H1 (cell line): ENCODE data around the gene OS9. TPM values are rescaled to one million over a fixed set of nuclear protein-coding genes. Genes with fewer than 3 reads are reported as not detected.

ENCODE experiments used
- CTCF ChIA-PET: fragments of 300-600 bp; sonication (Branson Sonifier 250); formaldehyde crosslinking; loops from one replicate; lab custom pipeline; 2021; ENCODE audit not compliant: partially characterized antibody; lab: Charles Lee
- POLR2A ChIA-PET: fragments of 300-600 bp; sonication (Branson Sonifier 250); formaldehyde crosslinking; loops from one replicate; lab custom pipeline; 2021; ENCODE audit warnings: inconsistent platforms; ENCODE audit not compliant: partially characterized antibody; lab: Charles Lee
- DNase-seq, 2 experiments: peaks; one replicate each; pipeline versions ENCODE4 v3.0.0 to v3.0.0-alpha.2; 2010 to 2022; ENCODE audit warnings: low spot score in 2 of 2, low read depth in 1 of 2, mixed read lengths in 1 of 2
- FAIRE-seq: peaks from 2 replicates; lab custom pipeline; 2011; peaks lifted over from hg19 to GRCh38; lab: Jason Lieb, UNC
- H2AFZ ChIP-seq: 2 replicates; pipeline ENCODE4 v1.8.1; 2012; ENCODE audit warnings: low read length, inconsistent platforms
- H2AK5ac ChIP-seq: 2 replicates; pipeline ENCODE4 v1.6.1; 2013; ENCODE audit warnings: low read depth, low read length
- H2BK120ac ChIP-seq: replicated peaks from 2 replicates; pipeline ENCODE3; 2013; ENCODE audit warnings: low read depth, low read length, inconsistent platforms
- H2BK12ac ChIP-seq: 2 replicates; pipeline ENCODE4 v1.6.1; 2013; ENCODE audit warnings: low read depth, low read length
- H2BK15ac ChIP-seq: 2 replicates; pipeline ENCODE4 v1.6.1; 2013; ENCODE audit warnings: low read length
- H2BK20ac ChIP-seq: 2 replicates; pipeline ENCODE4 v1.6.1; 2013; ENCODE audit warnings: low read length
- H2BK5ac ChIP-seq: 2 replicates; pipeline ENCODE4 v1.6.1; 2013; ENCODE audit warnings: low read depth, low read length
- H3K14ac ChIP-seq: 2 replicates; pipeline ENCODE4 v1.6.1; 2013; ENCODE audit warnings: inconsistent platforms; ENCODE audit not compliant: insufficient read length
- H3K18ac ChIP-seq: 2 replicates; pipeline ENCODE4 v1.6.1; 2013; ENCODE audit warnings: low read length; ENCODE audit errors: extremely low read depth
- H3K23ac ChIP-seq: 2 replicates; pipeline ENCODE4 v1.6.1; 2013; ENCODE audit warnings: inconsistent platforms; ENCODE audit not compliant: insufficient read length
- H3K23me2 ChIP-seq: 2 replicates; pipeline ENCODE4 v1.6.1; 2013; ENCODE audit warnings: low read depth, low read length
- H3K27ac ChIP-seq: 2 replicates; pipeline ENCODE4 v1.6.1; 2011; ENCODE audit warnings: low read depth, low read length, inconsistent platforms
- H3K27me3 ChIP-seq, 4 experiments: replicated peaks in 1 of 4; 1 replicate in 1 of 4; 2 replicates in 3 of 4; pipeline versions ENCODE4 v1.6.1 to v1.8.1; 2011 to 2013; ENCODE audit warnings: low read length in 3 of 4, mild to moderate bottlenecking in 3 of 4, inconsistent platforms in 2 of 4, mixed read lengths in 2 of 4, moderate library complexity in 1 of 4; ENCODE audit not compliant: control insufficient read depth in 3 of 4, insufficient read depth in 3 of 4; ENCODE audit errors: extremely low read depth in 1 of 4
- H3K36me3 ChIP-seq, 4 experiments: 2 replicates each; pipeline versions ENCODE4 v1.6.1 to v1.8.1; 2011 to 2013; ENCODE audit warnings: mild to moderate bottlenecking in 4 of 4, low read length in 3 of 4, moderate library complexity in 2 of 4, control low read depth in 1 of 4, inconsistent platforms in 1 of 4; ENCODE audit not compliant: insufficient read depth in 4 of 4, control insufficient read depth in 2 of 4
- H3K4ac ChIP-seq: replicated peaks from 2 replicates; pipeline ENCODE3; 2013; ENCODE audit warnings: low read length, low read depth, mixed read lengths, inconsistent platforms; ENCODE audit not compliant: insufficient read length
- H3K4me1 ChIP-seq, 4 experiments: replicated peaks in 1 of 4; 1 replicate in 1 of 4; 2 replicates in 3 of 4; pipeline versions ENCODE4 v1.6.1 to v1.8.1; 2011 to 2013; ENCODE audit warnings: low read length in 3 of 4, inconsistent platforms in 2 of 4, mixed read lengths in 1 of 4; ENCODE audit not compliant: insufficient read depth in 4 of 4, control insufficient read depth in 3 of 4
- H3K4me2 ChIP-seq, 2 experiments: 2 replicates each; pipeline versions ENCODE4 v1.6.1 to v1.8.1; 2011 to 2013; ENCODE audit warnings: low read depth in 2 of 2, low read length in 2 of 2, control low read depth in 1 of 2, inconsistent platforms in 1 of 2, mild to moderate bottlenecking in 1 of 2; ENCODE audit not compliant: insufficient read depth in 1 of 2
- H3K4me3 ChIP-seq, 4 experiments: fragments of 200-600, 300-600 bp in 1 of 4; sonication (generic), shearing (Covaris generic), sonication (Bioruptor Twin) in 1 of 4; 2 replicates each; pipeline versions ENCODE4 v1.5.1 to v1.8.1; 2011 to 2016; ENCODE audit warnings: low read length in 4 of 4, low read depth in 3 of 4, control low read depth in 2 of 4, inconsistent platforms in 2 of 4, mild to moderate bottlenecking in 2 of 4, mixed read lengths in 1 of 4, moderate library complexity in 1 of 4; ENCODE audit not compliant: insufficient read depth in 2 of 4; ENCODE audit errors: extremely low read depth in 1 of 4
- H3K56ac ChIP-seq: replicated peaks from 2 replicates; pipeline ENCODE3; 2013; ENCODE audit warnings: low read depth, mild to moderate bottlenecking, mixed read lengths, low read length, inconsistent platforms; ENCODE audit not compliant: insufficient read length
- H3K79me1 ChIP-seq: 2 replicates; pipeline ENCODE4 v1.6.1; 2013; ENCODE audit warnings: low read depth, low read length, control low read depth
- H3K79me2 ChIP-seq, 2 experiments: 2 replicates each; pipeline versions ENCODE4 v1.6.1 to v1.8.1; 2012 to 2013; ENCODE audit warnings: low read length in 2 of 2, mild to moderate bottlenecking in 2 of 2, inconsistent platforms in 1 of 2; ENCODE audit not compliant: insufficient read depth in 2 of 2, control insufficient read depth in 1 of 2
- H3K9ac ChIP-seq, 4 experiments: replicated peaks in 1 of 4; 1 replicate in 1 of 4; 2 replicates in 3 of 4; pipeline versions ENCODE4 v1.6.1 to v1.8.1; 2011 to 2013; ENCODE audit warnings: low read depth in 3 of 4, low read length in 3 of 4, control low read depth in 2 of 4, mild to moderate bottlenecking in 2 of 4, moderate library complexity in 2 of 4, inconsistent platforms in 1 of 4; ENCODE audit errors: extremely low read depth in 1 of 4
- H3K9me3 ChIP-seq, 2 experiments: 2 replicates each; pipeline versions ENCODE4 v1.6.1 to v1.8.1; 2012 to 2013; ENCODE audit warnings: mild to moderate bottlenecking in 2 of 2, moderate library complexity in 2 of 2, control low read depth in 1 of 2, inconsistent platforms in 1 of 2, low read depth in 1 of 2, low read length in 1 of 2, mixed read lengths in 1 of 2; ENCODE audit not compliant: insufficient read depth in 2 of 2
- H4K20me1 ChIP-seq, 2 experiments: replicated peaks in 1 of 2; 2 replicates each; pipeline versions ENCODE3 to v1.8.1; 2011 to 2013; ENCODE audit warnings: inconsistent platforms in 2 of 2, low read length in 2 of 2, mild to moderate bottlenecking in 1 of 2; ENCODE audit not compliant: insufficient read depth in 2 of 2, control insufficient read depth in 1 of 2
- H4K5ac ChIP-seq: 2 replicates; pipeline ENCODE4 v1.6.1; 2013; ENCODE audit warnings: low read length, low read depth, mixed read lengths, inconsistent platforms; ENCODE audit not compliant: insufficient read length
- H4K8ac ChIP-seq: 2 replicates; pipeline ENCODE4 v1.8.0; 2013; ENCODE audit warnings: mild to moderate bottlenecking, moderate library complexity, low read length, inconsistent platforms; ENCODE audit not compliant: insufficient read depth; ENCODE audit errors: extremely low read depth
- H4K91ac ChIP-seq: replicated peaks from 2 replicates; pipeline ENCODE3; 2013; ENCODE audit warnings: low read length, mixed read lengths, inconsistent platforms; ENCODE audit not compliant: insufficient read length
- CTCF ChIP-seq, 3 experiments: IDR thresholded peaks; 1 replicate in 2 of 3; 2 replicates in 1 of 3; pipeline versions ENCODE4 v1.5.1 to v1.6.1; 2011; ENCODE audit warnings: low read length in 3 of 3, mild to moderate bottlenecking in 3 of 3, inconsistent platforms in 2 of 3, low read depth in 1 of 3, moderate library complexity in 1 of 3; ENCODE audit not compliant: insufficient read depth in 1 of 3; ENCODE audit errors: control extremely low read depth in 1 of 3
- HDAC2 ChIP-seq, 2 experiments: fragments of 300-600 bp in 1 of 2; sonication (generic) in 1 of 2; IDR thresholded peaks; 2 replicates each; pipeline ENCODE4 v1.6.1; 2011 to 2012; ENCODE audit warnings: low read depth in 2 of 2, low read length in 2 of 2, mild to moderate bottlenecking in 2 of 2, moderate library complexity in 2 of 2, borderline replicate concordance in 1 of 2, inconsistent platforms in 1 of 2
- KDM5A ChIP-seq: fragments of 200-600 bp; IDR thresholded peaks from 2 replicates; pipeline ENCODE4 v1.7.1; 2012; ENCODE audit warnings: mild to moderate bottlenecking, low read length, inconsistent platforms, mixed read lengths
- POLR2AphosphoS5 ChIP-seq: IDR thresholded peaks from 2 replicates; pipeline ENCODE4 v1.6.1; 2011; ENCODE audit warnings: low read depth, low read length
- WGBS, 2 experiments: shearing (Covaris generic) in 1 of 2; methylation state at CpG; one replicate each; pipeline versions ENCODE4 v1.1.6 to v1.1.7; 2013 to 2015; ENCODE audit warnings: low lambda C conversion rate in 2 of 2, mixed read lengths in 2 of 2, inconsistent platforms in 1 of 2, low coverage in 1 of 2, missing lambda C conversion rate in 1 of 2; ENCODE audit not compliant: insufficient replicate concordance in 2 of 2, insufficient coverage in 1 of 2, insufficient read length in 1 of 2; ENCODE audit errors: extremely low coverage in 1 of 2, missing lambda C conversion rate in 1 of 2; 5-methylcytosine and 5-hydroxymethylcytosine counted together
- polyA plus RNA-seq, 7 experiments: library from polyadenylated mRNA; depleted of rRNA in 3 of 7; stranded (reverse) in 5 of 7; unstranded in 2 of 7; fragments of >200 nt in 5 of 7; fragments of 200-250 nt in 2 of 7; gene quantifications; 1 replicate in 5 of 7; 2 replicates in 1 of 7; 4 replicates in 1 of 7; pipeline versions ENCODE4 v1.2.1 to v1.2.3, GENCODE V29; 2011 to 2013; ENCODE audit warnings: missing spikeins in 2 of 7, mixed read lengths in 2 of 7
- total RNA-seq: library from RNA; stranded (reverse); fragmentation: NEBNext Ultra II Directional; extraction: Animal tissue kit (Norgen Biotek cat#: 25700); gene quantifications from 2 replicates; pipeline ENCODE4 v1.2.1, GENCODE V29; 2021

Gene OS9
- total and polyA plus RNA-seq, 2 of the 8 experiments (the other 6 are each of a cell fraction or from before 2014, with no cell fraction given), result 71.0 to 108 TPM

DNA sequence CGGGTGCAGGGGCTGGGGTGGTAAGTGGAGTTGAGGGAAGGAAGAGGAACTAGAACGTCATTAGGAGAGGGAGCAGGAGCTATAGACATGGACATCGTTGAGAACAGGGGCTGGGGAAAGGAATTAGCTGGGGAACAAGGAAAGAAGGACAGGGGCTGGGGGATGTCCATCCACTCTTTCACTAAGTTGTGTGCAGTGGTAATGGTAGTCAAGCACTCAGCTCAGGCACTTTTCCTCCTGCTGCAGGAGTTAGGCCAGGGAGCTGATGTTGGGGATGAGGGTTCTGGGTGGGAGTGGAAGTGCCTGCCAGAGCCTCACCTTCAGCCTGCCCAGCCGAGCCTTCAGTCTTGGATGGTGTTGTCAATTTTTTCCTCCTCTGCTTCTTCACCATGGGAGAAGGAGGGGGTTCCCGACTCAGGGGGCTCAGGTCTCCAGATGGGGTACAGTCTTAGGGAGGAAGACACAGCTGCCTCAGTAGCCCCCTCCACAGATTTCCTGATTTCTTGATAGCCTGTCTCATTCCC, 35.5 kb downstream of the OS9 start:
- Histone ChIP-seq H3K18ac (no peak overlapping the region), H3K9ac (no peak overlapping the region), H2AFZ (no peak overlapping the region), H2BK12ac (no peak overlapping the region), H3K27ac (no peak overlapping the region), H2BK5ac (no peak overlapping the region), H3K14ac (no peak overlapping the region), H3K4me2 (no peak overlapping the region), H3K79me1 (no peaks in the 10 kb centered on the region), H3K23me2 (peaks cover 12% of the 10 kb centered on the region; the same call in 1 of the 2 replicates), H2AK5ac (no peak overlapping the region), H3K36me3 (no peaks in the 10 kb centered on the region), H3K9me3 (no peaks in the 10 kb centered on the region), H3K27me3 (peaks cover 26 to 91% (median 73%) of the 10 kb centered on the region in 4 experiments), H3K23ac (no peak overlapping the region), H3K56ac (no peak overlapping the region), H2BK20ac (no peak overlapping the region), H2BK15ac (no peak overlapping the region), H3K79me2 (no peaks in the 10 kb centered on the region), H3K4me3 (no peak overlapping the region), H4K5ac (no peak overlapping the region), H3K4me1 (peaks cover 0 to 20% (median 13%) of the 10 kb centered on the region in 4 experiments; a peak in 5 of 7 replicates), H4K91ac (no peak overlapping the region), H4K20me1 (peaks cover 2 to 7% of the 10 kb centered on the region in 2 experiments), H2BK120ac (no peak overlapping the region), H3K4ac (no peak overlapping the region), H4K8ac (no peak overlapping the region)
- DNase-seq, result no peak
- CTCF ChIA-PET, result interaction anchor here (0.6 to 2.3 kb wide), 5 partner anchors 36 to 147 kb away, joined by 3 to 9 read pairs (median 3); partner anchors contain the start of gene OS9
- no peak for FAIRE-seq
- POLR2A ChIA-PET, result interaction anchor here (0.8 kb wide), 1 partner anchor 15 kb away, joined by 4 read pairs; the partner anchor contains the start of gene TSPAN31
- WGBS, 2 experiments, result 49% methylated on average over 5 of the region's 5 CpGs; no CpG with 5 or more reads in 1 of the 2 experiments
- TF ChIP-seq HDAC2 (IDR thresholded peaks at IDR 0.05; ENCODE audit: borderline replicate concordance in 1 of 2, low read depth in 2 of 2, low read length in 2 of 2), result no peak
- no peak for TF ChIP-seq KDM5A
- no peak for TF ChIP-seq CTCF (IDR thresholded peaks at IDR 0.05; ENCODE audit: control extremely low read depth in 1 of 3, insufficient read depth in 1 of 3, low read depth in 1 of 3, low read length in 3 of 3)
- TF ChIP-seq POLR2AphosphoS5, result no peak
